HepG2 (cell line): ENCODE results near the gene CAMTA1.

Experiments
- FOSL2 ChIP-seq: sonication (generic); formaldehyde crosslinking; IDR thresholded peaks from 2 replicates; pipeline ENCODE4 v1.4.0; 2020; ENCODE audit warnings: missing genetic modification reagents
- FOXA3 ChIP-seq: IDR thresholded peaks from 2 replicates; pipeline ENCODE4 v1.6.1; 2016; ENCODE audit warnings: missing genetic modification reagents, missing compliant biosample characterization
- HOXA3 ChIP-seq: sonication (generic); formaldehyde crosslinking; IDR thresholded peaks from 2 replicates; pipeline ENCODE4 v1.5.0; 2020; ENCODE audit warnings: missing genetic modification reagents
- NR3C1 ChIP-seq: sonication (generic); formaldehyde crosslinking; IDR thresholded peaks from 2 replicates; pipeline ENCODE4 v1.4.0; 2020; ENCODE audit warnings: missing genetic modification reagents
- ZBTB20 ChIP-seq: sonication (generic); formaldehyde crosslinking; IDR thresholded peaks from 2 replicates; pipeline ENCODE4 v1.8.1; 2023; ENCODE audit warnings: missing genetic modification reagents, low read depth, mild to moderate bottlenecking, borderline replicate concordance
- ZFP90 ChIP-seq: sonication (generic); formaldehyde crosslinking; IDR thresholded peaks from 2 replicates; pipeline ENCODE4 v1.8.0; 2022; ENCODE audit warnings: missing genetic modification reagents, mild to moderate bottlenecking, inconsistent platforms, borderline replicate concordance
- ZNF674 ChIP-seq: sonication (generic); formaldehyde crosslinking; IDR thresholded peaks from 2 replicates; pipeline ENCODE4 v1.5.0; 2020; ENCODE audit warnings: low read depth, mild to moderate bottlenecking, missing genetic modification reagents
- TF ChIP-seq, protein P1 (sequence below): sonication (generic); formaldehyde crosslinking; IDR thresholded peaks from 2 replicates; pipeline ENCODE4 v1.4.0; 2020; ENCODE audit warnings: missing genetic modification reagents, mild to moderate bottlenecking, borderline replicate concordance
- TF ChIP-seq, protein P2 (sequence below): sonication (generic); formaldehyde crosslinking; conservative IDR thresholded peaks from 2 replicates; pipeline ENCODE4 v1.4.0; 2020; ENCODE audit warnings: missing genetic modification reagents
- TF ChIP-seq, protein P3 (sequence below): sonication (generic); formaldehyde crosslinking; IDR thresholded peaks from 2 replicates; pipeline ENCODE4 v1.5.0; 2020; ENCODE audit warnings: mild to moderate bottlenecking, missing genetic modification reagents, moderate library complexity

DNA sequence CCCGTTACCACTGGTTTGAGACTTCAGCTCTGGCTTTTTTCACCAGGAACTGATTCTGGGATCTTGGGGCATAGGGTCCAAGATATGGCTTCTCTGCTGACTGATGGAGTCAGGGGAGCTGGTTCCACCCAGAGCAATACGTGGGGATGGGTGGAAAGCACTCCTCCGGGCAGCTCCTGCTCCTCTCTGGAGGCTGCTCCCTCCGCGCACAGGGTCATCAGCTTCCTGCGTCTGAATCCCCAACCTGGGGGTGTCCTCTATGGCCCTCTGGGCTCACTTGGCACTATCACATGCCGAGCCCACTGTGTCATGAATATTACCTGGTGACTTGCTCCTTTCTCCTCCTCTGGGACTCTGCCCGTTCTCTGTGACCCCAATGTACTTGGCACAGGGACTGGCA lies 580.5 kb downstream of the CAMTA1 start:
- TF ChIP-seq, protein P1, sequence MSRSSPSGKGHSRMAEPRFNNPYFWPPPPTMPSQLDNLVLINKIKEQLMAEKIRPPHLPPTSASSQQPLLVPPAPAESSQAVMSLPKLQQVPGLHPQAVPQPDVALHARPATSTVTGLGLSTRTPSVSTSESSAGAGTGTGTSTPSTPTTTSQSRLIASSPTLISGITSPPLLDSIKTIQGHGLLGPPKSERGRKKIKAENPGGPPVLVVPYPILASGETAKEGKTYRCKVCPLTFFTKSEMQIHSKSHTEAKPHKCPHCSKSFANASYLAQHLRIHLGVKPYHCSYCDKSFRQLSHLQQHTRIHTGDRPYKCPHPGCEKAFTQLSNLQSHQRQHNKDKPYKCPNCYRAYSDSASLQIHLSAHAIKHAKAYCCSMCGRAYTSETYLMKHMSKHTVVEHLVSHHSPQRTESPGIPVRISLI (CRISPR knock-in tag), result no peak
- TF ChIP-seq ZFP90 (CRISPR knock-in tag), result no peak
- TF ChIP-seq FOXA3 (CRISPR knock-in tag), result no peak
- no peak for TF ChIP-seq HOXA3 (CRISPR knock-in tag)
- no peak for TF ChIP-seq FOSL2 (CRISPR knock-in tag)
- TF ChIP-seq NR3C1 (CRISPR knock-in tag), result no peak
- TF ChIP-seq ZBTB20 (CRISPR knock-in tag), result no peak
- no peak for TF ChIP-seq ZNF674 (CRISPR knock-in tag)
- TF ChIP-seq, protein P2, sequence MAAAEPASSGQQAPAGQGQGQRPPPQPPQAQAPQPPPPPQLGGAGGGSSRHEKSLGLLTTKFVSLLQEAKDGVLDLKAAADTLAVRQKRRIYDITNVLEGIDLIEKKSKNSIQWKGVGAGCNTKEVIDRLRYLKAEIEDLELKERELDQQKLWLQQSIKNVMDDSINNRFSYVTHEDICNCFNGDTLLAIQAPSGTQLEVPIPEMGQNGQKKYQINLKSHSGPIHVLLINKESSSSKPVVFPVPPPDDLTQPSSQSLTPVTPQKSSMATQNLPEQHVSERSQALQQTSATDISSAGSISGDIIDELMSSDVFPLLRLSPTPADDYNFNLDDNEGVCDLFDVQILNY (CRISPR knock-in tag), result no peak
- TF ChIP-seq, protein P3, sequence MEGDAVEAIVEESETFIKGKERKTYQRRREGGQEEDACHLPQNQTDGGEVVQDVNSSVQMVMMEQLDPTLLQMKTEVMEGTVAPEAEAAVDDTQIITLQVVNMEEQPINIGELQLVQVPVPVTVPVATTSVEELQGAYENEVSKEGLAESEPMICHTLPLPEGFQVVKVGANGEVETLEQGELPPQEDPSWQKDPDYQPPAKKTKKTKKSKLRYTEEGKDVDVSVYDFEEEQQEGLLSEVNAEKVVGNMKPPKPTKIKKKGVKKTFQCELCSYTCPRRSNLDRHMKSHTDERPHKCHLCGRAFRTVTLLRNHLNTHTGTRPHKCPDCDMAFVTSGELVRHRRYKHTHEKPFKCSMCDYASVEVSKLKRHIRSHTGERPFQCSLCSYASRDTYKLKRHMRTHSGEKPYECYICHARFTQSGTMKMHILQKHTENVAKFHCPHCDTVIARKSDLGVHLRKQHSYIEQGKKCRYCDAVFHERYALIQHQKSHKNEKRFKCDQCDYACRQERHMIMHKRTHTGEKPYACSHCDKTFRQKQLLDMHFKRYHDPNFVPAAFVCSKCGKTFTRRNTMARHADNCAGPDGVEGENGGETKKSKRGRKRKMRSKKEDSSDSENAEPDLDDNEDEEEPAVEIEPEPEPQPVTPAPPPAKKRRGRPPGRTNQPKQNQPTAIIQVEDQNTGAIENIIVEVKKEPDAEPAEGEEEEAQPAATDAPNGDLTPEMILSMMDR (CRISPR knock-in tag), result no peak
